GM21447 (cell line): ENCODE data around the gene PPP1R3G.

Source experiments
- ATAC-seq: cut with Tn5 transposase; IDR thresholded peaks from one replicate; pipeline ENCODE4 v1.9.1; 2021; ENCODE audit not compliant: unreplicated experiment

PPP1R3G gene

GRCh38 chr6:5093231-5094015 is 8.3 kb downstream of the PPP1R3G start:
- no peak for ATAC-seq

- ATAC-seq: no peak
Observed at GRCh38 chr6:5094327-5094726, 9.2 kb downstream of the PPP1R3G start.

GRCh38 chr6:5095236-5095635 is 10.1 kb downstream of the PPP1R3G start:
- ATAC-seq: peak; percentile 71

- ATAC-seq: no peak
Observed at GRCh38 chr6:5096482-5096881, 11.3 kb downstream of the PPP1R3G start.

- no peak for ATAC-seq
Observed at GRCh38 chr6:5098501-5099270, 13.5 kb downstream of the PPP1R3G start.

GRCh38 chr6:5099537-5099936 is 14.4 kb downstream of the PPP1R3G start:
- ATAC-seq: no peak

- no peak for ATAC-seq
Observed at GRCh38 chr6:5100806-5101205, 15.7 kb downstream of the PPP1R3G start.

- no peak for ATAC-seq
Observed at GRCh38 chr6:5102267-5102970, 17.3 kb downstream of the PPP1R3G start.

- ATAC-seq: no peak
Observed at GRCh38 chr6:5103250-5103649, 18.1 kb downstream of the PPP1R3G start.

- no peak for ATAC-seq
Observed at GRCh38 chr6:5104667-5105066, 19.5 kb downstream of the PPP1R3G start.

GRCh38 chr6:5105146-5105545 is 20.0 kb downstream of the PPP1R3G start:
- no peak for ATAC-seq

- no peak for ATAC-seq
Observed at GRCh38 chr6:5107341-5107740, 22.2 kb downstream of the PPP1R3G start.

GRCh38 chr6:5108068-5108467 is 22.9 kb downstream of the PPP1R3G start:
- no peak for ATAC-seq

- no peak for ATAC-seq
Observed at GRCh38 chr6:5108536-5109150, 23.5 kb downstream of the PPP1R3G start.

GRCh38 chr6:5109436-5109835 is 24.3 kb downstream of the PPP1R3G start:
- no peak for ATAC-seq

GRCh38 chr6:5110246-5110645 is 25.1 kb downstream of the PPP1R3G start:
- no peak for ATAC-seq

- ATAC-seq: no peak
Observed at GRCh38 chr6:5111626-5112025, 26.5 kb downstream of the PPP1R3G start.

GRCh38 chr6:5112066-5112799 is 27.1 kb downstream of the PPP1R3G start:
- ATAC-seq: no peak

GRCh38 chr6:5113096-5113495 is 28.0 kb downstream of the PPP1R3G start:
- ATAC-seq: no peak

- ATAC-seq: no peak
Observed at GRCh38 chr6:5115168-5115567, 30.0 kb downstream of the PPP1R3G start.
